Activated effector memory CD4-positive, alpha-beta T cell treated with anti-CD3 and anti-CD28 coated beads, Interleukin-2, amount 50 U/mL, for 16 hours (primary cell): ENCODE results near the gene CASK.
"Not testable (repeated sequence)": the region's sequence is repeated elsewhere in the genome, so short reads cannot be mapped to it uniquely, and the experiment has no call there.

Source experiments
- DNase-seq: peaks from one replicate; pipeline ENCODE4 v3.0.0-alpha.2; 2020

The CASK gene

DNA sequence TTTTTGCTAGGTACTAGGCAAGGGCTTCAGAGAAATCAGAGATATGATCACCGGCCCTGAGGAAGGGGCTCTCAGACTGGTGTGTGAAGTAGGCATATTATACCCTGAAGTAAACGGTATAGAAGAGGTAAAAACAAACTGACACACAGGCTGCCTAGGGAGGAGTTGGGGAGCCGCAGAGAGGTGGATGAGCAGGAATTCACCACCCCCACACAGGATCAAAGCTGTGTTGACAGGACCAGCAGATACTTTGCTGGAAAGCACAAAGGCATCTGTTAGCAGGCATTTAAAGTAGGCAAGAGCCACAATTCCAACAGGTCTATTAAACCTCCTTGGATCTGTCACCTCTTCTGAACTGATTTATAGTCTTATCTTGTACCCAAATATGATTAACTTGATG is 306.4 kb downstream of the CASK start:
- no peak for DNase-seq

DNA sequence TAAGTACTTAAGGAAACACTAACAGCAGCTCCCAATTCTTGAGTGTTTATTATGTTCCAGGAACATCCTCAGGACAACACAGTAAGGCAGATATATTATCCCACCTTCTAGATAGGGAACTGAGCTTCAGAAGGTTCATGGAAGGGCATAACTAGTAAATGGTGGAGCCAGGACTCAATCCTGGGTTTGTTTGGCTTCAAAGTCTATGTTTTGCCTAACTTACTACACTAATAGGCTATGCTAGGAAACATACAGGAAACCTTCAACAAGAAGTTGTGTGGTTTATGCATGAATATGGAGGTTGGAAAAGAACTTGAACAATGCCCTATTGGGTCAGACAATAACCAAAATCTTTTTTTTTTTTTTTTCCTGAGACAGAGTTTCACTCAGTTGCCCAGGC is 307.1 kb downstream of the CASK start:
- no peak for DNase-seq

DNA sequence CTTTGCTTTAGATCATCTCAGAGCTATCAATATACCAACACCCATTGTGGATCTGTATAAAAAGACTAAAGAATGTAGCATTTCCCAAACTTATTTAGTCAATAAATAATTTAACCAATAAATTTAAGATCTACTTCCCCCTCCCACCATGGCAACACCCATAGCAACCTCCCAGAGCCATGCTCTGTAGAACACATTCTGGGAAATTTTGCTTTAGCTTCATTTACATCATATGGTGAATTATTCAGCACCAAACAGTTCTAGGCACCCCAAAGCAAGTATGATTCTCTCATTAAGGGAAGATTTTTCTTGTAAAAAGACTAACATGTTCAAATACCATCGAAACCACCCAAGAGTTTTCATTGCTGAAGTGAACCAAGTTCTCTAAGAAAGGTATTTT is 315.1 kb downstream of the CASK start:
- no peak for DNase-seq

DNA sequence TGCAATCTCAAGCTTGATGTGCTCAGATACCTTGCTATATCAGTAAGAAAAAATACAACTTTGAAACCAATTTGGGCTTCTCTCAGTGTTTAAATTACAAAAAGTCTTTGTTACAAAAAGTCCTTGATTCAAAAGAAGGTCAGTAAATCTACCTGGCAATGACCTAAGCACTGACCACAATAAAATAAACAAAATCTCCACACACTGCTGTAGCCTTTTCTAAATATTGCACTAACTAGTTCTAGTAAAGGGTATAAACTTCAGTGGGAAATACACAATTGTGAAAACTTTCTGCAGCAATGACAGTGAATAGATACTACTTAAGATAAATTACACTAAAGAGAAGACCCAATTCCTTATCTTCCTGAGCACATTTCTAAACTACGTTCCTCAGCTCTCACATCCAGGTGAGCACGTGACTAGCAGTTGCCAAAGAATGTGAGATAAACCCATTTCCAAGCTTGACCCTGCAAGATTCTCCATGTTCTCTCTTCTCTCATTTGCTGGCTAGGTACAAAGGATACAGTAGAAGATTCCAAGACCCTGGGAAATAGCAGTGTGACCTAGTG is 316.0 kb downstream of the CASK start:
- DNase-seq = no peak

DNA sequence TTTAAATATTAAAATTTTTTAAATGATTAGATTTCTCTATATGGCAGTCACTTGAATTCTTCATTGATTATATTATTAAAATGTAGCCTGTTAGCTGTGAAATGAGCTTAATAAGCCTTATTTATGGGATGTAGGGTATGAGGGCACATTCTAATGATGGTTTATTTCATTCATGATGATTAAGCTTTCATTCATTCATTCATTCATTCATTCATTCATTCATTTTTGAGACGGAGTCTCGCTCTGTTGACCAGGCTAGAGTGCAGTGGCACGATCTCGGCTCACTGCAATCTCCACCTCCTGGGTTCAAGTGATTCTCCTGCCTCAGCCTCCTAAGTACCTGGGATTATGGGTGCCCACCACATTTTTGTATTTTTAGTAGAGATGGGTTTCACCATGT is 317.3 kb downstream of the CASK start:
- not testable (repeated sequence) for DNase-seq

DNA sequence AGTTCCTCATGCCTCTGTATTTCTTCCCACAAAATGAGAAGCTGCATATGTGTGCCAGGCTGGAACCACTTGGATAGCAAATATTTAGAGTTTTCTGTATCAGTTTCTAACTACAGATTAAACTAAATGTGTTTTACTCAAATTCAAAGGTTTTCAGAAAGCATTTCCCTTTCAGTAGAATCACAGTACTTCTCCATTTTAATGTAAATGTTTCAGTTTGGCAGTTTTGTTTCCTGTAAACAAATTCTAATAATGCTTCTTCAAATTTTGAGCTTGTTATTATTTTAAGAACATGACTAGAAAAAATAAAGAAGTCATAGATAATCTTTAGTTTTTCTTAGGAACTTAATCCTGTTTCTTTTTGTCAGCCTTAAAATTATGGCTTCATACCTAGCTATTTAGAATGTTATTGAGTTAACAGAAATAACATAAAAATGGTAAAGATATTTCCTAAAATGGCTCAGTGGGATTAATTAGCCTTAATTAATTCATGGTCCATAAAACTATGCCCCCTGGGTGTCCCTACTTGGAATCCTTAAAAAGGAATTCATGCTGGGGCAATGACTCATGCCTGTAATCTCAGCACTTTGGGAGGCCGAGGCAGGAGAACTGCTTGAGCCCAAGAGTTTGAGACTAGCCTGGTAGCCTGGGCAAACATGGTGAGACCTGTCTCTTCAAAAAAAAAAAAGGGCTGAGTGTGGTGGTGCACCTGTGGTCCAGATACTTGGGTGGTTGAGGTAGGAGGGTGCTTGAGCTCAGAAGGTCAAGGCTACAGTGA is 318.4 kb downstream of the CASK start:
- no peak for DNase-seq

DNA sequence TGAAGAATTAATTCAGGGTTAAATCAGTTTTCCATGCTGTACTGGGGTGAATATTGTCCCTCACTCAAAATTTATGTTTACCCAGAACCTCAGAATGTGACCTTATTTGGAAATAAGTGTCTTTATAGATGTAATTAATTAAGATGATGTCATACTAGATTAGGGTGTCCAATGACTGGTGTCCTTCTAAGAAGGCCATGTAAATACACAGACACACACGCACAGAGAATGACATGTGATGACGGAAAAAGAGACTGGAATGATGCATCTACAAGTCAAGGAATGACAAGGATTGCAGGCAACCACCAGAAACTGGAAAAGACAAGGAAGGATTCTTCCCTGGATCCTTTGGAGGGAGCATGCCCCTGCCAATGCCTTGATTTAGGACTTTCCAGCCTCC is 319.2 kb downstream of the CASK start:
- no peak for DNase-seq

DNA sequence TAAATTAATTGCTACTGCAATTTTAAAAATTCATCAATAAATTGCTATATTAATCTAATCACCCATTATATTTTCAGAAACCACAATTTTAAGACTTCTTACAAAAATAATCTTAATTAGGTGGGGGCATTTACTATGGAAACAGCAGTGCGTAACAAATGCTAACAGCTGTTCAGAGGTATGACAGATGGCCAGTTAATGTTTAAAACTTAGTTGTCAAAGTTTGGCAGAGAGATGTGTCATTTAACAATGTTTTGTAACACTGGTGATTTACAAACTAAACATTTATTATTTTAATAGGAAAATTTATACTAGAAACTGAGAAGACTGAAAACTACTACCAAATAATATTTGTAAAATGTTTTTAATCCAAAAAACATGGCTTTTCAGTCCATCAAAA is 319.8 kb downstream of the CASK start:
- DNase-seq = no peak

DNA sequence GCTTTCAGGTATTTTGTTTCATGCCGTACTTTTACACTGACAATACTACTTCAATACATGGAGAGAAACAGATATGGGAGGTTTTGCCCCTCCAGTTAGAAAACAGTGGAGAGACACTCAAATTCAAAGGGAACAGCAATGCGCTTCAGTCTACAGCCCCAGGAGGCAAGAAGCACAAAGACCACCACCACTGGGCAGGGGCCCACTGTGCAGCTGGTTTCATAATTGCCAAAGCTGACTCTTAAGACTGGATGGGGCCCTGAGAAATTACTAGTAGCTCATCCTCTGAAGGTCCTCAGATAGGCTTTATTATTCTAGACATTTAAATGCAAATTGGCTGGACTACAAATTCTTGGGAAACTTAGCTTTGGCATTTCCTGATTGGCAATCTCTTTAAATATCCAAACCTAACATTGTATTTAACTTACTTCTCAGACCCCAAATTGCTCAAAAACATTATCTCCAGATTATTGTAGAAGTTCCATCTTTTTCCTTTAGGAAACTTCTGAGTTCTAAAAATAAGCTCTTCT is 320.5 kb downstream of the CASK start:
- DNase-seq = no peak

DNA sequence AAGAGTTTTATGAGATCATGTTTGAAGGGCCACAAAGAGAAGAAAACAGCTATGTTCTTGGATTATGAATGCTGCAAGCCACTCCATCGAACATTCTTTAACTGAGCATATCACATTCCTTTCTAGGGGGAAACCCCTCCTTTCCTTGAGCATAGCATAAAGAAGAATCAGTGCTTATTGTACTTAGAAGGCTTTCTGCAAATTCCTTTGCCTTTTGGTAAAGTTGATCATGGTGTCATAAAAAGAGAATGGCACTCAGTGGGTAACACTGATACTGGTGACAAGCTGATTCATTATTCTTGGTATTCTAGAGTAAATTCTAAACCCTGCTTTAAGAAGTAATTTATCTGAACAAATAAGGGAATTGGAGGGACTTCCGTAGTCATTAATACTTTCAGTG is 323.1 kb downstream of the CASK start:
- no peak for DNase-seq

DNA sequence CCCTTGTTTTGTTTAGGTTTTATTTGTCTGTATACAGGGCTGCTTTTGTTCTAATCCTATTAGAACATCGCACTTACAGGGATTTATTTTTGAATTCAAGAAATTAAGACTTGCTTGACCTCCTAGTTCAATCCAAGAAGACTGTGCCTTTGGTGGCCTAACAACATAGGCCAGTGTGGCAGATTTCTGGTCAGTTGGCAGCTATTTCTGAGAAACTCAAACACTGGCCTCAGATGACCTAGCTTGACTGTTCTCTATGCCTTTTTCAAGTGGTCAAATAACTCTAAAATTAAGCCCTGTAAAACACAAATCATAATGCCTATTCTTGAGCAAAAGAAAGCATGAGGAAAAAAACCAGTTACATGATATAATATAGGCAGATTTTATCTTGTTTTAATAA is 323.8 kb downstream of the CASK start:
- DNase-seq = no peak

DNA sequence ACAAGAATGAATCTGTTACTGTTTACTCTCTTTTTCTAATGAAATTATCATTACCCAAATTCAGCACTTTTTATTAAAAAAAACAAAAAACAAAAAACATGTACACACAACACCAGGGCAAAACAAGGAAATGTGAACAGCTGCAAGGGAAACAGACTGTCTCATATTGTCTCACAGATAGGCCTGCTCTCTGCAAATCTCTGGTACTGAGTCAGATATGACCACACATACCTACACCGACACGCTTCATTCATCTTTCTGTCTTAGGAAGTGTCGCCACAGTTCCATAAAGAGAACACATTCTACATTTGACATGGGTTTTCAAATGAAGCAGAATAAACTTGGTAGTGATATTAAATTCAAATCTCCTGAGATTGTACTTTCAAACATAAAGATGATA is 326.8 kb downstream of the CASK start:
- DNase-seq = no peak

DNA sequence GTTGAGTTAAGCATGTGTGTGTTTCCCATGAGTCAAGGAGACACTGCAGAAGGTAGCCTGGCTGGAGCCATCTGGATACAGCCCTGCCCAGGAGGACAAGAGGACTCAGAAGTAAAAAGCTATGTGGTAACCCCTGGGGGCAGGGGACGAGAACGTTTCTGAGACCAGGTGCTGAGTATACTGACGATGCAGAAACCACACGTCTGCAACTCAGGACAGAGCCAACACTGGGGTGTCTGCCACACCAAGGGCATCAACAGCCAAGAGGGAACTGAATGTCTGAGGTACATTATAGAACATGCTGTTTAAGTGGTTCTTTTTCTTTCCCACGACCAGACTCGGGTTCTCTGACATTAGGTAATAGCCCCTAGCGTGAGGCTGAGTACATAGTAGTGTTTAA is 328.7 kb downstream of the CASK start:
- DNase-seq = no peak

DNA sequence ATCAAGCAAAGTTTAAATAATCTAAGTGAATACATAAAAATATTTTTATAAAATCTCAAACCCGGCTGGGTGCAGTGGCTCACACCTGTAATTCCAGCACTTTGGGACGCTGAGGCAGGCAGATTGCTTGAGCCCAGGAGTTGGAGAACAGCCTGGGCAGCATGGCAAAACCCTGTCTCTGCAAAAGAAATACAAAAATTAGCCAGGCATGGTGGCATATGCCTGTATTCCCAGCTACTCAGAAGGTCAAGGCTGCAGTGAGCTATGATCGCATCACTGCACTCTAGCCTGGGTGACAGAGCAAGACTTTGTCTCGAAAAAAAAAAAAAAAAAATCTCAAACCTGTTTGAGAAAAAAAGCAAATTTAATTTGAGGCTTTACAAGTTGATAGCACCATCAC is 331.4 kb downstream of the CASK start:
- no peak for DNase-seq

DNA sequence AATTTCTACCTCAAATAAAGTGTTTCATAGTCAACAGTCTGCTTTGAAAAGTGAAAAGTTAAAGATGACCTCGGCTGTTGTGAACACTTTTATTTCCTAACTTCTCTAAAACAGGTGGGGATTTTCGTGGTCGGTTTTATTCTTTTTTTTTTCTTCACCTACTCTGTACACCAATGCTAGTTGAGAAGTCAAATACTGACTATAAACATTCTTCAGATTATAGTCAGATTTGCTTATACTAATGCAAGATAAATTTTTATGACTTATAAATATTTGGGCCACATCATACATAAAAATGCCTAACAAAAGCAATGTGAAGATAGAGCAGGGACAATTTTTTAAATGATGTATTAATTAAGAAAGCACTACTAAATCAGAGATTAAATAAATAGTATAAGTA is 332.7 kb downstream of the CASK start:
- DNase-seq = no peak

DNA sequence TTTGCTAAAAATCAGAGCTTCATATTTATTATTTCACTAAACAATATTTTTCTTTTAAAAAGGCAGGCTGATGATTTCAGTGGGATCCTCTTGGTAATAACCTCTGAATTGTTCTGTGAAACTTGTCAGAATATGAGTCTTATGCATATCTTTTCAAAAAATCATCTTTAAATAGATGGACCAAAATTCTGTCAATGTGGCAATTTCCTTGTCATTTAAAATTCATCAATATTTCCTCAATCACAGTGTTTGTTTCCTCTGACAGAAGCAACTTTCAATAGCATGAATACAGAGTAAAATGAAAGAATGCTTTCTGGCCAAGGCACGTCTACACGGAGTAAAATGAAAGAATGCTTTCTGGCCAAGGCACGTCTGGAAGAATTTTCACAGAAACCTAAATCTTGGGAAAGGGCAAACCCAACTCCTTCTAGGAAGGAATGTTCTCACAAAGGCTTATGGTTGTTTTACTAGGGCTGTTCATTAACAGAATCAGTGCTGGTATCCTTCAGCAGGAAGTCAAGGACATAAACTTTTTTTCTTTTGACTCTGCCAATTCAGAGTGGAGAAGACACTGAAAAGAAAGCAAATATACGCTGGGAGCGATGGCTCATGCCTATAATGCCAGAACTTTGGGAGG is 333.6 kb downstream of the CASK start:
- DNase-seq = no peak

DNA sequence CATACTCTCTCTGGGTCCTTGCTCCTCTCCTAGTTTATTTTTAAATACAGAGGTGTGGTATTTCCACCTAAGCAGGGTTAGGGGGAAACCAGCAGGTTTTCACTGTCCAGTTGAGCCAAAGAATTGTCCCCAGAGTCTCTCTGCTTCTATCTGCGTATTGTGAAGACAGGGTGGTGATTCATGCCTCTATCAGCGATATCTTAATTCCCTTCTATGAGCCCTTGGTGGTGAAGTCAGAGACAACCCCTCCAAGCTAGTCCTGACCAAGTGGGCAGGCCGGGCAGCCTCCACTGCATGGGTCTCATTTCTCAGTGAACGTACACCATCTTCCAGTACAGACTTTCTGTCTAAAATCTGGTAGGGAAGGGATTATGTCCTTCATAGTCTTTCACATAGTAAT is 335.1 kb downstream of the CASK start:
- no peak for DNase-seq

DNA sequence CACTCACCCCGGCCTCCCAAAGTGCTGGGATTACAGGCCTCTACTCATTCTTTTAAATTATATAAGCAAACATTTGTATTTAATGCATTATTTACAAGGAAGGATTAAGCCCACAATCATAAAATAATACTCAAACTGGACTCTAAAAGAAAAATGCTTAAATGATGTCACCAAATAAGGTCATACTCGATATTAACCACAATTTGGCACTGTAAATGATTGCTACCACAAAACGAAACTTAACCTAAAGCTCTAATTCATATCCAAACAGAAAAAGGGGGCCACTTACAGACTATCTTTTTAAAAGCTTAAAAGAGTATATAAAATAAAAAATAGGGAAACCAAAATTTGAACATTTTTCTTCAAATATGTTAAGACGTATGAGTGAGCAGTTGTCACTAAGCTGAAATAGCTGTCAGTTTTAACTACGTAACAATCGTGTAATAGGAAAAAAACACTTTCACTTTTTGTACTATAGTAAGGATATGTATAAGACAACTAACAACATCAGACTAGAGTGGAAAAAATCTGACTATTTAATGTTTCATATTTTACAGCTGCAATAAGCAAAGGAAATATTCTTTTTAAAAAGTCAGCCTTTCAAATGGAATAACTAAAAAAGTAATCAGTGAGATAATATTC is 342.8 kb downstream of the CASK start:
- DNase-seq = no peak

DNA sequence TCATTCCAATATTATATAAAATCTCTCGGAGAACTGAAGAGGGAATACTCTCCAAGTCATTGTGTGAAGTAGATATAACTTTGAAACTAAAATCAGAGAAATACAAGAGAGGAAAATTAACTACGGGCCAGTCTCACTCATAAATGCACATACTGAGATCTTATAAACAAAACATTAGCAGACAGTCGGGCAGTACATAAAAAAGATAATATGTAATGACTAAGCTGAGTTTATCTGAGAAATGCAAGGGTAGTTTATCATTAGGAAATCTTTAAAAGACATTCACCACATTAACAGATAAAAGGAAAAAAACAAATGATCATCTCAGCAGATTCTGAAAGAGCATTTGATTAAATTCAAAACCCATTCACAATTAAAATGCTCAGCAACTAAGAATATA is 359.5 kb downstream of the CASK start:
- DNase-seq = no peak

DNA sequence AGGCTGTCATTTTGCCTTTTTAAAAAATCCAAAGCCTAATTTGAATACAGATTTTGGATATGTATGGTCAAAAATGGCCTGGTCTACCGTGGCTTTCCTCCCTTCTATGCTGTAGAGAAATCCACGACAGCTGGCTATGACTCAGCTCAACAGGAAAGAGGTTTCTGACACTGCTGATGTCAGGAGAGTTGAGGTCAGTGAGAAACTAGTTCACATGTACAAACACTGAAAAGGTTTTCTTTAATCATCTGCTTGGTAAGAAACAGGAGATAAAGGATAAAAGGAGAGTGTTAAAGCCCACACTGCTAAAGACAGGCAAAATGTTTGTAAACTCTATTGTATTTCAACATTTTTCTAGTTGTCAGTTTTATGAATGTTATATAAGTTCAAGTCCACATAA is 362.3 kb downstream of the CASK start:
- DNase-seq = peak; percentile 67

DNA sequence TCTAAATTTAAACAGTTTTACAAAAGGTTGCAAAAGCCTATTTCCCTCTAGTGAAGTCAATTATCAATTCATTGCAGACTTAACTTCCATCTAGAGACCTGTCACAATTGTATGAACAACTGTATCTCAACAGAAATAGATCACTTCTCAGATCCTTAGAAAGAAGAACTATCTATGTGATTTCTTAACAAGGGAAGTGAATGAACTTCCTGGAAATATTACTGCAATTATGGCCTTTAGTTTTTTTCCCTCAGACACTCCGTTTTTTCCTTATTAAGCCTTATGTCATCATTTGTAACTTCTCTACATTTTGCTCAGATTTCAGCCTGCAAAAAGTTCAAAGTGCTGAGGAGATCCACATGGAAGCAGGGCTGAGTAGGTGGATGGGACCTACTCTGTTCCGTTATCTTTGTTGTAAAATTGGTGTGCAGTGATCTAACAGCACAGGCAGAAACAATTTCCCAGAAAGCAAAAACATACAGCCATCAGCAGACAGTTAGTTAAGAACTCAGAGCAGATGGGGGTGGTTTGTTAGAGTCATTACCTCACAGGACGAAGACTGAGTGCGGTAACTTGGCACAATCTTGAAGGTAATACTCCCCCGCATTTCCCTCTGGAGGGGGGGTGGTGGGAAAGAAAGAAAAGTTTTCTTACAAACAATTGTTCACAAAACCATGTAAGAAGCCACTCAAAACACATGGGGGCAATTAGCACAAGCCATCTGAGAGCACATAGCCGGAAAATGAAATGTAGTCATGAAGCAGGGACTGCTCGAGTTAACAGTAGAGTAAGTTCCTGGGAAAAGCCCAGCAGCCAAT is 363.9 kb downstream of the CASK start:
- peak; percentile 62 for DNase-seq

DNA sequence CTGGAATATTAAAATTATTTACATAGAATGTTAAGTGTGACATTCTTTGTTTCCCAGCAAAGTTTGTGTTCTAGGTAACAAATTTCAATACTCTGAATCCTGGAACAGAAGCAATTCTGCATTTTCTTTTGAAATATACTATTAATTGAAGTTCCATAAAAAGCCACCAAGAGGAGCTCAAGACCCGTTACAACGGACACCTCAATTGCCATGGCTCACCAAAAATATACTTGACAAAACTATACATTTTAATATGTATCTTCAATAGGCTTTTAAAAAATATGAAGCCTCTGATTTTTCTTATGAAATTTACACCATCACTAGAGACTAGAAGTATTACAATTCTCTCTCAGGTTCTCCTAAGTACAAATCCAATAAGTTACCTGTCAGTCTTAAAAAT is 364.8 kb downstream of the CASK start:
- no peak for DNase-seq

DNA sequence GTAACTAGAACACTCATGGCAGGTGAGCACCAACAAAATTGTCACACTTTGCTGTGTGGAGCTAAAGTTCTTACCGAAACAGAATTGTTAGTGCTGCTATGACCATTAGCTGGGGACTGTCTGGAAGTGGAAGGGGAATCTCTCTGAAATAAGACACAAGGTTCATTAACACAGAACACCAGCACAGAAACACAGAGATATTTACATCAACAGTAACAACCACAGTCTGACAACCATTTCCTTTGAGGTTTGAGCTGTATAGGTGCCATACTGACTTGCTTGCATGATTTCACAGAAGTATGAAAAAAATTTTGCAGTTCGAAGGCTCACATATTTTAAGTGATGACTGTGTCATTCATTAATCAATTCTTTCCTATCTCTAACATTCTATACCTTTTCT is 366.4 kb downstream of the CASK start:
- no peak for DNase-seq
